ENCODE measurements around the gene MMD. TPM values are rescaled to one million over a fixed set of nuclear protein-coding genes. Genes with fewer than 3 reads are reported as not detected.

MMD gene
- total and polyA plus RNA-seq, 2 of the 13 experiments (the other 11 are each of a cell fraction or from before 2014, with no cell fraction given) = 121 to 225 TPM

- H3K79me2 ChIP-seq (ENCODE audit: insufficient read depth, low read length) = peaks cover 79% of the 10 kb centered on the region
- in situ Hi-C loops (cut with HindIII; ENCODE audit: extremely low pct_ligation_motif_present, low pct_unique_long_range_greater_than_20kb) (no loop called here), intact Hi-C loops (cut with micrococcal nuclease; ENCODE audit: unreplicated experiment) (no loop called here)
- H3K27ac ChIP-seq (ENCODE audit: extremely low read length, insufficient read depth, low read length) = no peak overlapping the region
- FAIRE-seq = no peak
- peaks cover 16 to 74% of the 10 kb centered on the region in 2 experiments for H3K36me3 ChIP-seq (replicated peaks in 1 of 2; ENCODE audit: control insufficient read depth in 1 of 2, insufficient read depth in 2 of 2, low read length in 2 of 2)
- peaks cover 100% of the 10 kb centered on the region for H3K4me1 ChIP-seq (ENCODE audit: insufficient read depth, low read length)
- H2AFZ ChIP-seq (ENCODE audit: low read length) = no peak overlapping the region
- ATAC-seq = no peak
- POLR2A ChIA-PET = no interaction called here
- peak overlapping the region; percentile 30 for H3K4me2 ChIP-seq (ENCODE audit: low read depth, low read length)
- TF ChIP-seq PCBP1 (IDR thresholded peaks at IDR 0.05; ENCODE audit: borderline replicate concordance, low read depth, low read length) (no peak), ZNF878 (CRISPR knock-in tag; IDR thresholded peaks at IDR 0.05) (no peak), YEATS4 (CRISPR knock-in tag; IDR thresholded peaks at IDR 0.05; ENCODE audit: borderline replicate concordance) (0 out of 2 replicates have a peak, but pooled peaks have one; percentile 12), RBM22 (optimal IDR thresholded peaks at IDR 0.05; ENCODE audit: low read length) (peak; percentile 76), PAF1 (CRISPR knock-in tag; IDR thresholded peaks at IDR 0.05) (no peak), CREBL2 (CRISPR knock-in tag; IDR thresholded peaks at IDR 0.05; ENCODE audit: borderline replicate concordance) (no peak), POLR2G (IDR thresholded peaks at IDR 0.05; ENCODE audit: low read depth, low read length) (peak; percentile 50; the same call in 1 of the 2 replicates), GMEB2 (CRISPR knock-in tag; IDR thresholded peaks at IDR 0.05; ENCODE audit: low read depth) (no peak)
- WGBS (ENCODE audit: low lambda C conversion rate) = 94% methylated on average over 4 of the region's 4 CpGs
- no peak overlapping the region for H3K9ac ChIP-seq (ENCODE audit: insufficient read depth, low read depth, low read length)
- CTCF ChIA-PET (ENCODE audit: low intra/inter-chr PET ratio, low total read pairs) = no interaction called here
- H3K9me3 ChIP-seq (ENCODE audit: low read length) = no peaks in the 10 kb centered on the region
- BruUV-seq (replicated peaks) = no TSS peak
- no peaks in the 10 kb centered on the region for H3K27me3 ChIP-seq (ENCODE audit: control insufficient read depth in 1 of 2, insufficient read depth in 2 of 2, low read length in 2 of 2)
- no peaks in the 10 kb centered on the region for H4K20me1 ChIP-seq (ENCODE audit: insufficient read depth, low read length)
- no peak overlapping the region for H3K4me3 ChIP-seq (replicated peaks in 1 of 3; ENCODE audit: insufficient read depth in 1 of 3, low read depth in 2 of 3, low read length in 3 of 3)
- DNase-seq (ENCODE audit: low spot score) = no peak
Measured at GRCh38 chr17:55414983-55415382, 6.7 kb downstream of the MMD start.
